Endothelial cell (in vitro differentiated cells): ENCODE measurements around the gene ZSCAN23. TPM values are rescaled to one million over a fixed set of nuclear protein-coding genes. Genes with fewer than 3 reads are reported as not detected.

ENCODE experiments used
- DNase-seq: peaks from one replicate; pipeline ENCODE4 v3.0.0; 2021; ENCODE audit warnings: low spot score
- H3K27ac Mint-ChIP-seq: one replicate; pipeline ENCODE4 v1.8.0; 2021; ENCODE audit warnings: mixed read lengths, inconsistent platforms; ENCODE audit not compliant: unreplicated experiment
- H3K27me3 Mint-ChIP-seq: one replicate; pipeline ENCODE4 v1.8.0; 2021; ENCODE audit warnings: mild to moderate bottlenecking, moderate library complexity, mixed read lengths, inconsistent platforms; ENCODE audit not compliant: unreplicated experiment
- H3K36me3 Mint-ChIP-seq: one replicate; pipeline ENCODE4 v1.8.0; 2021; ENCODE audit warnings: mild to moderate bottlenecking, low read depth, mixed read lengths, inconsistent platforms; ENCODE audit not compliant: unreplicated experiment
- H3K4me1 Mint-ChIP-seq: one replicate; pipeline ENCODE4 v1.8.0; 2021; ENCODE audit warnings: mild to moderate bottlenecking, mixed read lengths, inconsistent platforms; ENCODE audit not compliant: unreplicated experiment
- H3K4me3 Mint-ChIP-seq: one replicate; pipeline ENCODE4 v1.8.0; 2021; ENCODE audit warnings: mild to moderate bottlenecking, mixed read lengths, inconsistent platforms; ENCODE audit not compliant: unreplicated experiment
- H3K9me3 Mint-ChIP-seq: one replicate; pipeline ENCODE4 v1.8.0; 2021; ENCODE audit warnings: mixed read lengths, inconsistent platforms; ENCODE audit not compliant: unreplicated experiment
- long read RNA-seq: library from polyadenylated mRNA; unstranded; transcript quantifications from one replicate; pipeline ENCODE4 v2.0.0, GENCODE V29; 2020; ENCODE audit not compliant: unreplicated experiment
- total RNA-seq: library from RNA; stranded (reverse); fragmentation: NEBNext Ultra II Directional; extraction: Animal tissue kit (Norgen Biotek cat#: 25700); gene quantifications from one replicate; pipeline ENCODE4 v1.2.1, GENCODE V29; 2021; ENCODE audit not compliant: unreplicated experiment
- TF ChIP-seq, protein P1 (sequence below): fragments of 200-600 bp; sonication (generic); IDR thresholded peaks from one replicate; pipeline ENCODE4 v1.5.0; 2021; ENCODE audit warnings: antibody characterized with exemption; ENCODE audit not compliant: unreplicated experiment

ZSCAN23 gene
- total RNA-seq: 6.8 TPM
- long read RNA-seq, partial matches to known transcripts: 0 of 1 reads
- long read RNA-seq, other reads (novel, unspliced or antisense): 1 of 1 reads

DNA sequence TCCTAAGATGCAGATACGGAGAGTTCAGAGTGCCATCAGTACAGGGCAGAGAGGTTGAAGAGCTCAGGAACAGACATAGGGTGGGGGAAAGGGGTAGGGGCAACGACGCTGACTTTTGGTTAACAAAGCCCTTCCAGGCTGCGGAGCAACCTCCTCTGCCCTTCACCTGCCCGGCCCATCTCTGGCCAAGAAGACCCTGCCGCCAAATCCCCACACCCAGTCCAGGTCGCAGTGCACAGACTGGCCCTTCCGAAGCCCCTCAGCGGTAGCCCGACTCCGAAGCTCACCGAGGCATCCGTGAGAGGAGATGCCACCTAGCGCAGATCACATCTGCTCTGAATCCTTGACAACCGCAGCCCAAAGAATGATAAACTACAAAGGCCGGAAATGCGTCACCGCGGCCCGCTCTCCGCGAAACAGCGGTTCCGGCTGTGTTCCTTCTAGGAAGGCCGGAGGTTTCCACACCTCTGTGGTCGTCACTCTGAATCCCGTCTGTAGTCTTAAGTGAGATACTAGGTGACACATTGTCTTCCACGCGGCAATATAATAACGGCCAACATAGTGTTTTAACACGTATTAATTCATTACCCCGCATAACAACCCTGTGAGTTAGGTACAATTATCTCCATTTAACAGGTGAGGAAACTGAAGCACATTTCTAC lies at the start of gene ZSCAN23:
Gene ZSCAN23 (minus strand): TSS at position 380 of the 662 bp plus-strand sequence. CDS start 7,225 bp downstream, outside the sequence.
- Mint-ChIP-seq H3K4me1 (peaks cover 9% of the 10 kb centered on the region), H3K4me3 (peak within 1 kb of the TSS; percentile 100)

DNA sequence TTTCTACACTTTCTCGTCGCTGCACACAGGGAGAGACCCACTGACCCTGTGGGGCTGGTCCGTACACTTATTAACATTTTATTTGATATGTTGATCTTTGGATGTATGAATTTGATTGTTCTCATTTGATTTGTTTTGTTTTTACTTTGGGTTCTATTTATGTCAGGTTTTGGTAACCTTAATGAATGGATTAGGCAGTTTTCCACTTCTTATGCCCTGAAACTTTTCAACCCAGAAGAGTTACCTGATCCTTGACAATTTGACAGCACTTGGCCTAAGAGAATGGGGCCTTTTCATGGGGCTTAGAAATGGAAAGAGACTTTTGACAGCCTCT lies 48.7 kb upstream of the ZSCAN23 start:
- Mint-ChIP-seq H3K27me3 (peaks cover 13% of the 10 kb centered on the region), H3K9me3 (no peaks in the 10 kb centered on the region), H3K4me3 (peak overlapping the region; percentile 51), H3K4me1 (peaks cover 24% of the 10 kb centered on the region), H3K36me3 (no peaks in the 10 kb centered on the region), H3K27ac (peak overlapping the region; percentile 16)
- DNase-seq: no peak
- TF ChIP-seq, protein P1, sequence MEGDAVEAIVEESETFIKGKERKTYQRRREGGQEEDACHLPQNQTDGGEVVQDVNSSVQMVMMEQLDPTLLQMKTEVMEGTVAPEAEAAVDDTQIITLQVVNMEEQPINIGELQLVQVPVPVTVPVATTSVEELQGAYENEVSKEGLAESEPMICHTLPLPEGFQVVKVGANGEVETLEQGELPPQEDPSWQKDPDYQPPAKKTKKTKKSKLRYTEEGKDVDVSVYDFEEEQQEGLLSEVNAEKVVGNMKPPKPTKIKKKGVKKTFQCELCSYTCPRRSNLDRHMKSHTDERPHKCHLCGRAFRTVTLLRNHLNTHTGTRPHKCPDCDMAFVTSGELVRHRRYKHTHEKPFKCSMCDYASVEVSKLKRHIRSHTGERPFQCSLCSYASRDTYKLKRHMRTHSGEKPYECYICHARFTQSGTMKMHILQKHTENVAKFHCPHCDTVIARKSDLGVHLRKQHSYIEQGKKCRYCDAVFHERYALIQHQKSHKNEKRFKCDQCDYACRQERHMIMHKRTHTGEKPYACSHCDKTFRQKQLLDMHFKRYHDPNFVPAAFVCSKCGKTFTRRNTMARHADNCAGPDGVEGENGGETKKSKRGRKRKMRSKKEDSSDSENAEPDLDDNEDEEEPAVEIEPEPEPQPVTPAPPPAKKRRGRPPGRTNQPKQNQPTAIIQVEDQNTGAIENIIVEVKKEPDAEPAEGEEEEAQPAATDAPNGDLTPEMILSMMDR: no peak

More for the DNA sequence above, at the start of gene ZSCAN23:
- H3K9me3 Mint-ChIP-seq: no peaks in the 10 kb centered on the region
- TF ChIP-seq, protein P1: no peak
- peaks cover 6% of the 10 kb centered on the region for H3K27me3 Mint-ChIP-seq
- H3K36me3 Mint-ChIP-seq: no peaks in the 10 kb centered on the region
- peak; percentile 79 for DNase-seq
- H3K27ac Mint-ChIP-seq: peak within 1 kb of the TSS; percentile 100

DNA sequence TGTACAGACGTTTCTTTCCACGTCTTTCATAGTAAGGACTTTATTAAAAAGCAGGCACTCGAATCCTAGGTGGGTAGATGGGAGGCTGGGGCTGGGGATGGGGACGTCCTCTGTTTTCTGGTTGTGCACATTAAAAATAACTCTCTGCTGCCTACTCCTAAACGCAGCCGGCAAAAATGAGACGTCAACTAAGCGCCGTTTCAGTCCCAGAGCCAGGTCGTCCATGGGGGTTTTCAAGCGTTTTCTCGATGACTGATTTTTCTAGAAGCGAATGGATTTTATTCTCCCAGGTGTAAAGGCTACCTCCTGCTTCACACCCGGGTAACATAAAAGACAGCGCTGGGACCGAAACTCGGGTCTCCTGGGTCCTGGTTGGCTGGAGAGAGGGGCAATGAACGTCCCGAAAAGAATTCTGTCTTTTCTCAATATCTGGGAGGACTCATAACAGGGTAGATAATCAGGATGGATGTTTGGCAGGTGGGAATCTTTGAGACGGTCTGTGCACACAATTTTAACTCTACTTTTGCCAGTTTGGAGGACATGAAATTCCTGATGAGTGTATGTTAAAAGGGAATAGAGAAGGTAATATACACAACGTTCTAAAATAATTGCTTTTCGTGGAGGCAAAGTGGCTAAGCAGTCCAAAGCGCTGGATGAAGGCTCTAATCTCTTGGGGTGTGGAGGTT lies 47.1 kb upstream of the ZSCAN23 start:
- peak overlapping the region; percentile 91 for H3K4me3 Mint-ChIP-seq
- peak; percentile 8 for DNase-seq
- peaks cover 24% of the 10 kb centered on the region for H3K4me1 Mint-ChIP-seq
- peak overlapping the region; percentile 75 for H3K27ac Mint-ChIP-seq
- TF ChIP-seq, protein P1: no peak
- H3K27me3 Mint-ChIP-seq: peaks cover 13% of the 10 kb centered on the region
- no peaks in the 10 kb centered on the region for H3K36me3 Mint-ChIP-seq
- H3K9me3 Mint-ChIP-seq: no peaks in the 10 kb centered on the region

- peaks cover 24% of the 10 kb centered on the region for H3K4me1 Mint-ChIP-seq
- peak; percentile 67 for DNase-seq
- H3K36me3 Mint-ChIP-seq: no peaks in the 10 kb centered on the region
- H3K9me3 Mint-ChIP-seq: no peaks in the 10 kb centered on the region
- TF ChIP-seq, protein P1: no peak
- peak overlapping the region; percentile 91 for H3K4me3 Mint-ChIP-seq
- peak overlapping the region; percentile 75 for H3K27ac Mint-ChIP-seq
- peaks cover 13% of the 10 kb centered on the region for H3K27me3 Mint-ChIP-seq
Measured at GRCh38 chr6:28489366-28490204, 46.3 kb upstream of the ZSCAN23 start.
